IMR-90 (cell line): ENCODE measurements around the gene ZNF827. TPM values are rescaled to one million over a fixed set of nuclear protein-coding genes. Genes with fewer than 3 reads are reported as not detected.

Experiments
- ATAC-seq: fragments of 200-7000 bp; cut with Tn5 transposase; 2 replicates; pipeline ENCODE4 v1.9.1; 2020; ENCODE audit warnings: low read depth, mild to moderate bottlenecking, moderate library complexity
- BruUV-seq: library from RNA; stranded (reverse); fragments of 400-500 nt; replicated peaks from 2 replicates; lab custom pipeline; 2021; lab: Mats Ljungman, UMichigan
- CTCF ChIA-PET: fragments of 300-600 bp; formaldehyde crosslinking; extraction: SDS; loops from one replicate; lab custom pipeline; 2021; ENCODE audit warnings: antibody characterized with exemption; lab: Yijun Ruan, JAX
- POLR2A ChIA-PET: fragments of 300-600 bp; sonication (Branson Sonifier 250); formaldehyde crosslinking; loops from one replicate; lab custom pipeline; 2022; ENCODE audit warnings: antibody characterized with exemption; ENCODE audit not compliant: unreplicated experiment; lab: Charles Lee
- DNase-seq: peaks from one replicate; pipeline ENCODE4 v3.0.0; 2013
- H2AFZ ChIP-seq: replicated peaks from 2 replicates; pipeline ENCODE3; 2013; ENCODE audit warnings: low read length, mild to moderate bottlenecking; ENCODE audit not compliant: poor library complexity
- H2AK5ac ChIP-seq: 2 replicates; pipeline ENCODE4 v1.6.1; 2013; ENCODE audit warnings: low read depth, low read length, inconsistent platforms
- H2AK9ac ChIP-seq: replicated peaks from 2 replicates; pipeline ENCODE3; 2013; ENCODE audit warnings: mild to moderate bottlenecking, low read depth, low read length, moderate library complexity; ENCODE audit not compliant: poor library complexity
- H2BK120ac ChIP-seq: 2 replicates; pipeline ENCODE4 v1.6.1; 2013; ENCODE audit warnings: low read depth, low read length, inconsistent platforms
- H2BK15ac ChIP-seq: 3 replicates; pipeline ENCODE4 v1.6.1; 2013; ENCODE audit warnings: low read depth, low read length, inconsistent platforms
- H2BK20ac ChIP-seq: 2 replicates; pipeline ENCODE4 v1.6.1; 2013; ENCODE audit warnings: low read depth, mild to moderate bottlenecking, inconsistent platforms, low read length, moderate library complexity
- H2BK5ac ChIP-seq: 2 replicates; pipeline ENCODE4 v1.6.1; 2013; ENCODE audit warnings: mild to moderate bottlenecking, low read depth, low read length, inconsistent platforms; ENCODE audit not compliant: poor library complexity, severe bottlenecking
- H3K14ac ChIP-seq: replicated peaks from 2 replicates; pipeline ENCODE4 v1.6.1; 2013; ENCODE audit warnings: low read depth, low read length, inconsistent platforms
- H3K18ac ChIP-seq: 2 replicates; pipeline ENCODE4 v1.6.1; 2013; ENCODE audit warnings: low read depth, low read length, control low read depth
- H3K23ac ChIP-seq: 2 replicates; pipeline ENCODE4 v1.6.1; 2013; ENCODE audit warnings: low read depth, low read length, inconsistent platforms
- H3K27ac ChIP-seq: 2 replicates; pipeline ENCODE4 v1.5.1; 2013; ENCODE audit warnings: mild to moderate bottlenecking, control low read depth, low read length; ENCODE audit not compliant: insufficient read depth
- H3K27me3 ChIP-seq: 2 replicates; pipeline ENCODE4 v1.6.1; 2013; ENCODE audit warnings: low read length; ENCODE audit not compliant: control insufficient read depth, insufficient read depth
- H3K36me3 ChIP-seq: 2 replicates; pipeline ENCODE4 v1.6.1; 2013; ENCODE audit warnings: low read length, mixed read lengths; ENCODE audit not compliant: control insufficient read depth, insufficient read depth
- H3K4ac ChIP-seq: 2 replicates; pipeline ENCODE4 v1.6.1; 2013; ENCODE audit warnings: low read depth, low read length, inconsistent platforms
- H3K4me1 ChIP-seq: 2 replicates; pipeline ENCODE4 v1.6.1; 2013; ENCODE audit warnings: low read length, mixed read lengths; ENCODE audit not compliant: control insufficient read depth, insufficient read depth
- H3K4me2 ChIP-seq: 2 replicates; pipeline ENCODE4 v1.6.1; 2013; ENCODE audit warnings: low read depth, mild to moderate bottlenecking, control low read depth, low read length, moderate library complexity
- H3K4me3 ChIP-seq: 2 replicates; pipeline ENCODE4 v1.5.1; 2013; ENCODE audit warnings: low read depth, mild to moderate bottlenecking, control low read depth, low read length, moderate library complexity; ENCODE audit not compliant: insufficient read depth
- H3K56ac ChIP-seq: 2 replicates; pipeline ENCODE4 v1.6.1; 2013; ENCODE audit warnings: low read length, inconsistent platforms; ENCODE audit not compliant: insufficient read depth; ENCODE audit errors: extremely low read depth
- H3K79me1 ChIP-seq, 2 experiments: 2 replicates each; pipeline ENCODE4 v1.6.1; 2013; ENCODE audit warnings: low read length in 2 of 2, inconsistent platforms in 1 of 2, low read depth in 1 of 2
- H3K9ac ChIP-seq: 2 replicates; pipeline ENCODE4 v1.6.1; 2013; ENCODE audit warnings: low read depth, low read length, control low read depth
- H3K9me1 ChIP-seq: 2 replicates; pipeline ENCODE4 v1.6.1; 2013; ENCODE audit warnings: low read length, inconsistent platforms; ENCODE audit not compliant: insufficient read depth
- H3K9me3 ChIP-seq: 2 replicates; pipeline ENCODE4 v1.6.1; 2013; ENCODE audit warnings: low read length; ENCODE audit not compliant: control insufficient read depth, insufficient read depth
- H4K20me1 ChIP-seq: 2 replicates; pipeline ENCODE4 v1.6.1; 2013; ENCODE audit warnings: low read length, inconsistent platforms; ENCODE audit not compliant: insufficient read depth
- H4K5ac ChIP-seq: 2 replicates; pipeline ENCODE4 v1.6.1; 2013; ENCODE audit warnings: mild to moderate bottlenecking, low read depth, low read length, control low read depth
- H4K8ac ChIP-seq, 2 experiments: 2 replicates each; pipeline ENCODE4 v1.6.1; 2013; ENCODE audit warnings: low read depth in 2 of 2, low read length in 2 of 2, control low read depth in 1 of 2, inconsistent platforms in 1 of 2
- H4K91ac ChIP-seq: 2 replicates; pipeline ENCODE4 v1.6.1; 2013; ENCODE audit warnings: low read depth, low read length, inconsistent platforms; ENCODE audit not compliant: insufficient read depth
- BHLHE40 ChIP-seq: fragments of 150-350 bp; IDR thresholded peaks from 2 replicates; pipeline ENCODE4 v1.6.1; 2016; ENCODE audit warnings: mild to moderate bottlenecking, low read depth, low read length
- WGBS, 2 experiments: methylation state at CpG; one replicate each; pipeline versions ENCODE4 v1.1.5 to v1.1.7; 2013; ENCODE audit warnings: missing lambda C conversion rate in 2 of 2; ENCODE audit not compliant: insufficient read length in 1 of 2; ENCODE audit errors: extremely low coverage in 2 of 2; 5-methylcytosine and 5-hydroxymethylcytosine counted together
- dilution Hi-C: fragments of 300-500 bp; cut with HindIII; formaldehyde crosslinking; loops from one replicate; pipeline ENCODE4 v1.14.3; 2018; ENCODE audit warnings: low sequenced_read_pairs; ENCODE audit not compliant: unreplicated experiment
- in situ Hi-C: fragments of 300-500 bp; cut with MboI; formaldehyde crosslinking; loops from 3 replicates; pipeline ENCODE4 v1.14.3; 2019; ENCODE audit warnings: low sequenced_read_pairs, inconsistent platforms, mixed read lengths
- intact Hi-C: fragments of 100-400 bp; cut with micrococcal nuclease; formaldehyde crosslinking; loops from 2 replicates; pipeline ENCODE4 v1.10.0; 2022
- polyA plus RNA-seq, 3 experiments: library from polyadenylated mRNA; depleted of rRNA; stranded (reverse); fragments of >200 nt; gene quantifications; 2 replicates each; pipeline ENCODE4 v1.2.3, GENCODE V29; 2012; ENCODE audit warnings: low replicate concordance in 1 of 3
- total RNA-seq: library from RNA; depleted of rRNA; stranded (reverse); fragments of >200 nt; gene quantifications from 2 replicates; pipeline ENCODE4 v1.2.3, GENCODE V29; 2012

The ZNF827 gene
- total and polyA plus RNA-seq, 2 of the 4 experiments (the other 2 are of a cell fraction) = 6.6 to 31.7 TPM

- Histone ChIP-seq H3K23ac (no peak overlapping the region), H3K9me3 (no peaks in the 10 kb centered on the region), H3K27ac (no peak overlapping the region), H4K5ac (no peak overlapping the region), H4K8ac (no peak overlapping the region; a peak in 1 of 4 replicates), H3K27me3 (no peaks in the 10 kb centered on the region), H2AK9ac (no peak overlapping the region), H3K4me1 (no peaks in the 10 kb centered on the region), H3K14ac (no peak overlapping the region), H4K91ac (no peak overlapping the region), H3K36me3 (peaks cover 9% of the 10 kb centered on the region), H4K20me1 (no peaks in the 10 kb centered on the region), H2BK15ac (no peak overlapping the region), H2BK120ac (no peak overlapping the region), H3K18ac (no peak overlapping the region), H3K9me1 (peaks cover 6% of the 10 kb centered on the region), H3K4me2 (peak overlapping the region; percentile 26; the same call in 1 of the 2 replicates), H3K9ac (no peak overlapping the region), H2BK20ac (no peak overlapping the region), H3K4me3 (no peak overlapping the region), H2AK5ac (no peak overlapping the region), H2AFZ (no peak overlapping the region), H3K4ac (no peak overlapping the region), H3K79me1 (no peaks in the 10 kb centered on the region), H3K56ac (no peak overlapping the region), H2BK5ac (no peak overlapping the region)
- intact Hi-C loops = no loop called here
- DNase-seq (no peak), ATAC-seq (no peak)
- POLR2A ChIA-PET = interaction anchor here (0.6 kb wide), 1 partner anchor 1696 kb away, joined by 7 read pairs; no protein-coding TSS in a partner anchor
- no TSS peak for BruUV-seq
- in situ Hi-C loops = no loop called here
- dilution Hi-C loops = no loop called here
- CTCF ChIA-PET = no interaction called here
- no peak for TF ChIP-seq BHLHE40
- WGBS, 2 experiments = no CpG with 5 or more reads among the region's 5 CpGs
Observed at GRCh38 chr4:145829629-145830395, 108.8 kb downstream of the ZNF827 start.
